Osteoblast (primary cell): ENCODE results near the gene WNK2. TPM values are rescaled to one million over a fixed set of nuclear protein-coding genes. Genes with fewer than 3 reads are reported as not detected.

Experiments
- DNase-seq: peaks from one replicate; pipeline ENCODE4 v3.0.0; 2011; ENCODE audit warnings: low spot score, mixed read lengths; ENCODE audit not compliant: insufficient read length; ENCODE audit errors: missing footprints
- H2AFZ ChIP-seq: 2 replicates; pipeline ENCODE4 v1.6.0; 2011; ENCODE audit warnings: mild to moderate bottlenecking, low read length
- H3K27ac ChIP-seq: 2 replicates; pipeline ENCODE4 v1.5.1; 2011; ENCODE audit warnings: mild to moderate bottlenecking, low read depth, low read length, moderate library complexity
- H3K27me3 ChIP-seq: 2 replicates; pipeline ENCODE4 v1.6.0; 2012; ENCODE audit warnings: mild to moderate bottlenecking, control low read depth, inconsistent platforms, low read length, moderate library complexity; ENCODE audit not compliant: insufficient read depth
- H3K36me3 ChIP-seq: 2 replicates; pipeline ENCODE4 v1.5.1; 2011; ENCODE audit warnings: mild to moderate bottlenecking, low read length, control low read depth, moderate library complexity; ENCODE audit not compliant: insufficient read depth
- H3K4me1 ChIP-seq: 2 replicates; pipeline ENCODE4 v1.5.1; 2011; ENCODE audit warnings: mild to moderate bottlenecking, low read length, control low read depth, moderate library complexity; ENCODE audit not compliant: insufficient read depth
- H3K4me2 ChIP-seq: 2 replicates; pipeline ENCODE4 v1.6.0; 2011; ENCODE audit warnings: mild to moderate bottlenecking, low read length; ENCODE audit not compliant: insufficient read depth
- H3K4me3 ChIP-seq: fragments of 200-600 bp; sonication (generic); 3 replicates; pipeline ENCODE4 v1.5.1; 2012; ENCODE audit warnings: mild to moderate bottlenecking, low read length, inconsistent platforms; ENCODE audit not compliant: insufficient read depth
- H3K79me2 ChIP-seq: 2 replicates; pipeline ENCODE4 v1.6.0; 2012; ENCODE audit warnings: mild to moderate bottlenecking, low read length, control low read depth, inconsistent platforms; ENCODE audit not compliant: insufficient read depth
- H3K9me3 ChIP-seq: 2 replicates; pipeline ENCODE4 v1.5.1; 2011; ENCODE audit warnings: low read depth, low read length, control low read depth
- H4K20me1 ChIP-seq: 2 replicates; pipeline ENCODE4 v1.6.0; 2012; ENCODE audit warnings: mild to moderate bottlenecking, low read length, control low read depth; ENCODE audit not compliant: insufficient read depth
- CTCF ChIP-seq: IDR thresholded peaks from 2 replicates; pipeline ENCODE4 v1.5.1; 2011; ENCODE audit warnings: mild to moderate bottlenecking, low read depth, low read length, moderate library complexity; ENCODE audit errors: extremely low read depth
- total RNA-seq: library from RNA; depleted of rRNA; stranded (reverse); fragments of >200 nt; gene quantifications from 2 replicates; pipeline ENCODE4 v1.2.3, GENCODE V29; 2012

The WNK2 gene
- total RNA-seq, 1 donor, result not detected

DNA sequence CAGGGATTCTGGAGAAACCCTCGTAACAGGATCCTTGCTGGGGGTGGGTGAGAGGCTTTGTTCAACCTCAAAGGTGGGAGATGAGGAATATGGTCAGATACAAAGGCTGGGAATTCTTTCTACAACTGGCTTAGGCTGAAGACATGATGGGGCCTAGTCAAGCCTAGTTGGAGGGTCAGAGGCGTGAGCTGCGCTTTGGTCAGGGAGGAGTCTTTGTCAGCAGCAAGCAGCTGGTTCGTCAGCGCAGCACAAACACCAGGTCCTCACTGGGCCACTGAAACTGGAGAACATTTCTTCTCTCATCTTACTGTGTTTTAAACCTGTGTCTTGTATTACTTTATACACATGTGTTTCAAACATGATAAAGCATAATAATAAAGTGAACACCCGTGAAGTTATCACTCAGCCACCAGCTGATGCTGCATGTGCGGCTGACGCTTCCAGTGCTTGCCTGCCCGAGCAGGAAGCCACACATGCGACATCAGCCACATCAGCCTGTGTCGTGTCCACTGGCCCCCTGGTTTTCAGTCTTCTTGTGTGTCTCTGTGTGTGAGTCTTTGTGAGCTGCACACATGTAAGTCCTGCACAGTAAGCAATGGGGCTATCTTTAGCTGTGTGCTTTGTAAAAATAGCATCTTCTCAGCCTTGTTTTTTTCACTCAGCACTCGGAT is 81.5 kb downstream of the WNK2 start:
- Histone ChIP-seq H3K4me3 (no peak overlapping the region), H4K20me1 (no peaks in the 10 kb centered on the region), H3K9me3 (no peaks in the 10 kb centered on the region), H3K27me3 (peaks cover 2% of the 10 kb centered on the region), H3K36me3 (no peaks in the 10 kb centered on the region), H3K4me2 (no peak overlapping the region), H2AFZ (no peak overlapping the region), H3K4me1 (no peaks in the 10 kb centered on the region), H3K79me2 (no peaks in the 10 kb centered on the region), H3K27ac (no peak overlapping the region)
- no peak for TF ChIP-seq CTCF
- DNase-seq, result peak; percentile 78

DNA sequence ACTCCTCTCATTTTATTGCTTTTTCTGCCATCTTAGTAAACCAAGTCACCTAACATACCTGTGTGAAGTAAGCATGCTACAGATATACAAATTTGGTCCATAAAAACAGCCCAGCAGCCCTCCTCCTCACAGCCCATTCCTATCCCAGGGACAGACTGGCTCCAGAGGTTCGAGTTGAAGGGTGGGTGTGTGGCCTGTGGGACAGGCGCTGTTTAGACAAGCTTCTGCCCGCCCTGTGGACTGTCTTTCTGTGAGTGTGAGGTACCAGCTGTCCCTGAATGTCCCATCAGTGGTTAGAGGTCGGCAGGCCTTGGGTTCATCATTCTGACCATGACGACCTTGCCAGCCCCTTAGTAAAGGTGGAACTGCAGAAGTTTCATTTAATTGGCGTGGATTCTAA is 82.0 kb downstream of the WNK2 start:
- Histone ChIP-seq H3K27ac (no peak overlapping the region), H3K36me3 (no peaks in the 10 kb centered on the region), H3K4me2 (no peak overlapping the region), H2AFZ (no peak overlapping the region), H3K4me3 (no peak overlapping the region), H3K9me3 (no peaks in the 10 kb centered on the region), H4K20me1 (no peaks in the 10 kb centered on the region), H3K27me3 (peaks cover 2% of the 10 kb centered on the region), H3K4me1 (no peaks in the 10 kb centered on the region), H3K79me2 (no peaks in the 10 kb centered on the region)
- DNase-seq, result peak; percentile 61
- no peak for TF ChIP-seq CTCF

- Histone ChIP-seq H3K4me2 (no peak overlapping the region), H3K27ac (no peak overlapping the region)
- TF ChIP-seq CTCF, result no peak
These were observed 82.6 kb downstream of the WNK2 start for GRCh38 chr9:93266521-93267001.

GRCh38 chr9:93267091-93267541 is 83.2 kb downstream of the WNK2 start:
- Histone ChIP-seq H3K36me3 (no peaks in the 10 kb centered on the region), H3K79me2 (no peaks in the 10 kb centered on the region), H3K4me3 (no peak overlapping the region), H3K27ac (no peak overlapping the region), H3K9me3 (no peaks in the 10 kb centered on the region), H3K4me2 (no peak overlapping the region), H4K20me1 (no peaks in the 10 kb centered on the region), H2AFZ (no peak overlapping the region), H3K27me3 (peaks cover 2% of the 10 kb centered on the region), H3K4me1 (no peaks in the 10 kb centered on the region)
- peak; percentile 49 for DNase-seq
- no peak for TF ChIP-seq CTCF

More at GRCh38 chr9:93266521-93267001, 82.6 kb downstream of the WNK2 start:
- no peaks in the 10 kb centered on the region for H3K79me2 ChIP-seq
- H3K4me3 ChIP-seq, result no peak overlapping the region
- no peak overlapping the region for H2AFZ ChIP-seq
- no peaks in the 10 kb centered on the region for H3K9me3 ChIP-seq
- H4K20me1 ChIP-seq, result no peaks in the 10 kb centered on the region
- no peaks in the 10 kb centered on the region for H3K4me1 ChIP-seq
- no peaks in the 10 kb centered on the region for H3K36me3 ChIP-seq
- peaks cover 2% of the 10 kb centered on the region for H3K27me3 ChIP-seq
- peak; percentile 70 for DNase-seq
